ENCODE results near the gene RNU5B-1.

RNU5B-1 gene

DNA sequence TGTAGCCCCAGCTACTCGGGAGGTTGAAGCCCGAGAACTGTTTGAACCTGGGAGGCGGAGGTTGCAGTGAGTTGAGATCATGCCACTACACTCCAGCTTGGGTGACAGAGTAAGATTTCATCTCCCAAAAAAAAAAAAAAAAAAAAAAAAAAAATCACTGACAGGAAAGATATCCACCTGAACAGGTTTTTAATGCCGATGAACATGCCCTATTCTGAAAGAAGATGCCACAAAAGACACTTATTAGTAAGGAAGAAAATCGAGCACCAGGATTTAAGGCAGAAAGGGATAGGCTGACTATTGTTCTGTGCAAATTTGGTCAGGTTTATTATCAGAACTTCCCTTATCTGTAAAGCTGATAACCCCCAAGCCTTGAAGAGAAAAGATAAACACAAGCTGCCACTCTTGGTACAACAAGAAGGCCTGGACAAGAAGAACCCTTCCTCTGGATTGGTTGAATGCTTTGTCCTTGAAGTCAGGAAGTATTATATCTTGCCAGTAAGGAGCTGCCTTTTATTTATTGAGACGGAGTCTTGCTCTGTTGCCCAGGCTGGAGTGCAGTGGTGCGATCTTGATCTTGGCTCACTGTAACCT, 15.1 kb upstream of the RNU5B-1 start:
- TF ChIP-seq, protein P1, sequence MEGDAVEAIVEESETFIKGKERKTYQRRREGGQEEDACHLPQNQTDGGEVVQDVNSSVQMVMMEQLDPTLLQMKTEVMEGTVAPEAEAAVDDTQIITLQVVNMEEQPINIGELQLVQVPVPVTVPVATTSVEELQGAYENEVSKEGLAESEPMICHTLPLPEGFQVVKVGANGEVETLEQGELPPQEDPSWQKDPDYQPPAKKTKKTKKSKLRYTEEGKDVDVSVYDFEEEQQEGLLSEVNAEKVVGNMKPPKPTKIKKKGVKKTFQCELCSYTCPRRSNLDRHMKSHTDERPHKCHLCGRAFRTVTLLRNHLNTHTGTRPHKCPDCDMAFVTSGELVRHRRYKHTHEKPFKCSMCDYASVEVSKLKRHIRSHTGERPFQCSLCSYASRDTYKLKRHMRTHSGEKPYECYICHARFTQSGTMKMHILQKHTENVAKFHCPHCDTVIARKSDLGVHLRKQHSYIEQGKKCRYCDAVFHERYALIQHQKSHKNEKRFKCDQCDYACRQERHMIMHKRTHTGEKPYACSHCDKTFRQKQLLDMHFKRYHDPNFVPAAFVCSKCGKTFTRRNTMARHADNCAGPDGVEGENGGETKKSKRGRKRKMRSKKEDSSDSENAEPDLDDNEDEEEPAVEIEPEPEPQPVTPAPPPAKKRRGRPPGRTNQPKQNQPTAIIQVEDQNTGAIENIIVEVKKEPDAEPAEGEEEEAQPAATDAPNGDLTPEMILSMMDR (IDR thresholded peaks at IDR 0.05; ENCODE audit: low read depth, low read length): no peak
- DNase-seq (ENCODE audit: extremely low read depth, low read depth): no peak

DNA sequence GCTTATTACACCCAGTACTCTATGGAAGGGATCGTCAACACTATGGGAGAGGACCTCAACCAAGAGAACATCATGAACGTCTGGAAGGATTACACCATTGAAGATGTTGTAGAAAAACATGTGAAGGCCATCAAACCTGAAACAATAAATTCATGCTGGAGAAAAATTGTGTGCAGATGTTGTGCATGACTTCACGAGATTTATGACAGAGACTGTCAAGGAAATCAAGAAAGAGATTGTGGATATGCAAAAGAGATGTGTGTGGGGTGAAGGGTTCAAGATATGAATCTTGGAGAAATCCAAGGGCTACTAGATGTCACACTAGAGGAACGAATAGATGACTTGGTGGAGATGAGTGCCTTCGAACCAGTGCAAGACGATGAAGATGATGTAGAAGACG, 14.2 kb upstream of the RNU5B-1 start:
- TF ChIP-seq, protein P1 (IDR thresholded peaks at IDR 0.05; ENCODE audit: low read depth, low read length): no peak

DNA sequence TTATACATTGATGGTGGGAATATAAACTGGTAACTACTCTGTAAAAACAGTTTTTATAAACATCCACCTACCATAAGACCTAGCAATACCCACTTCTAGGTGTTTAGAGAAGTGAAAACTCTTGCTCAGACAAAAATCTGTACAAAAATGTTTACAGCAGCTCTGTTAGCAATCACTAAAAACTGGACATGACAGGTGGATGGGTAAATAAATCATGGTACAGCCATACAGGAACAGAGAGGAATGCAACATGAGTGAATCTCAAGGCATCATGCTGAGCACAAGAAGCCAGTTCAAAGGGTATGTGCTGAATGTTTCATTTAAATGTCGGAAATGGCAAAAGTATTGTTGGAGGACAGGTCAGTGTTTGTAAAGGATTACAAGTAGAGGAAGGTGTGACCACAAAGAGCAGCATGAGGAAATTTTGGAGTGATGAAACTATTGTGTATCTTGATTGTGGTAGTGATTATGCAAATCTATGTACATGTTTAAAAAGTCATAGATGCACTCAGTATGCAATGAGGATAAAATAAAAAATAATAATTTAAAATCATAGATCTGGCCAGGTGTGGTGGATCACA, 11.4 kb upstream of the RNU5B-1 start:
- TF ChIP-seq, protein P1 (IDR thresholded peaks at IDR 0.05; ENCODE audit: low read depth, low read length): no peak
- DNase-seq (ENCODE audit: extremely low read depth, low read depth): no peak

More for the DNA sequence above, 14.2 kb upstream of the RNU5B-1 start:
- DNase-seq (ENCODE audit: extremely low read depth, low read depth): no peak

DNA sequence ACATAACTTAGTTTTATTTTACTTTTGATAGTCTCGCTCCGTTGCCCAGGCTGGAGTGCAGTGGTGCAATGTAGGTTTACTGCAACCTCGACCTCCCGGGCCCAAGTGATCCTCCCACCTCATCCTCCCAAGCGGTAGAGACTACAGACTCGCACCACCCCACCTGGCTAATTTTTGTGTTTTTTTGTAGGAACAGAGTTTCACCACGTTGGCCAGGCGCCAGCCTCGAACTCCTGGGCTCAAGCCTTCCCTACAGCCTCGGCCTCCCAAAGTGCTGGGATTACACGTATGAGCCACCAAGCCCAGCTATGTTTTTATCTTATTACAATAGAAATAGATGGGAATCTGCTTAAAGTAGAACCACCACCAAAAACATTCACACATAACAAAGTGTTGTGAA, 5.7 kb upstream of the RNU5B-1 start:
- TF ChIP-seq, protein P1 (IDR thresholded peaks at IDR 0.05; ENCODE audit: low read depth, low read length): no peak
- no peak for DNase-seq (ENCODE audit: extremely low read depth, low read depth)

DNA sequence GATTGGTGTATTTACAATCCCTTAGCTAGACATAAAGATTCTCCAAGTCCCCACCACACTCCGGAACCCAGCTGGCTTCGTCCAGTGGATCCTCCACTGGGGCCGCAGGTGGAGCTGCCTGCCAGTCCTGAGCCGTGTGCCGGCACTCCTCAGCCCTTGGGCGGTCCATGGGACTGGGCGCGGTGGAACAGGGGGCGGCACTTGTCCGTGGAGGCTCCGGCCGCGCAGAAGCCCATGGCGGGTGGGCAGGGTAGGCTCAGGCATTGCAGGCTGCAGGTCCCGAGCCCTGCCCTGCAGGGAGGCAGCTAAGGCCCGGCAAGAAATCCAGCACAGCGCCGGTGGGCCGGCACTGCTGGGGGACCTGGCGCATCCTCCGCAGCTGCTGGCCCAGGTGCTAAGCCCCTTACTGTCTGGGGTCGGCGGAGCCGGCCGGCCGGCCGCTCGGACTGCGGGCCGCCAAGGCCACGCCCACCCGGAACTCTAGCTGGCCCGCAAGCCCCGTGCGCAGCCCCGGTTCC, 3.5 kb upstream of the RNU5B-1 start:
- DNase-seq (ENCODE audit: extremely low read depth, low read depth): no peak
- TF ChIP-seq, protein P1 (IDR thresholded peaks at IDR 0.05; ENCODE audit: low read depth, low read length): no peak

DNA sequence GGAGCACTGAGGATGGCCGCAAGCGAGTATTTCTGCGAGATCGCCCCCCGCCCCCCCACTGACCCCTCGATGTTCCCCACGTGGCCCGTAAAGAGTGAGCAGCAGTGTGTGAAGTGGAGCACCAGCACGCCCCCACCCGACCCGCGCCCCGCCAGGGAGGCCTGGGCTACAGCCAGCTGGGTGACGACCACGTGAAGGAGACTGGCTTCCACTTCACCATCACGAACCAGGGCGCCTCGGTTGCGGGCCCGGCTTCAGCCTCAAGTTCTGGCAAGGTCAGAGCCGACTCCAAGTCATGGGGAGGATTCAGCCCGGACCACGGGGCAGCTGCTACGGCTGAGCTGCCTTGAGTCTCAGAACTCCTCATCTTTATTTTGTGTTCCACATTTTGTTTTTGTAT, 2.4 kb upstream of the RNU5B-1 start:
- no peak for DNase-seq (ENCODE audit: extremely low read depth, low read depth)
- TF ChIP-seq, protein P1 (IDR thresholded peaks at IDR 0.05; ENCODE audit: low read depth, low read length): no peak

DNA sequence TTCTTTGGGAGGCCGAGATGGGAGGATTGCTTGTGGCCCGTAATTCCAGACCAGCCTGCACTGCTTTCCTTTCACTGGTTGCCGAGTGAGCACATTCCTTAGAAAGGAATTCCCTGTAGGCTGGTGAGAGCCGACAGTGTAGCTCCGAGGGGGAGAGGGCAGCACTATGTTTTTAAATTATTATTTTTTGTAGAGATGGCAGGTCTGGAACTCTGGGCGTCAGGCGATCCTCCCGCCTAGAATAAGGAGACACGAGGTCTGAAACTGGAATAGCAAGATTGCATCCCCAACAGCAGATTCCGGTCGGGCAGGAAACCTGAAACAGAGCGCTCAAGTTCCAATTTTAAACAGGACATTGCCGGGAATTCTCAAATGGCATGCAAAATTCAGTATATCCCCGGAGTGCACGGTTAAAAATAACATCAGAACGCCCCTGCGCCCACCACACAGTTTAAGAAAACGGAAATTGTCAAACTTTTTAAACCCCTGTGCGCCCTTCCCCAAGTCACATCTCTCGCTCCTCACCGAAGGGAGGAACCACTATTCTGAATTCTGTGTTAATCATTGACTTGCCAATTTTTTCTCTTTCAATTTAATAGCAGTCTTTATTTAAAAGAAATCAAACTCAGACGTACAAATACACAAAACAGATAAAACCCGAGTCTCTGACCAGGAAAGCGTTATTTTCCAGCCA, 643 bp upstream of the RNU5B-1 start:
- TF ChIP-seq, protein P1 (IDR thresholded peaks at IDR 0.05; ENCODE audit: low read depth, low read length): no peak
- DNase-seq (ENCODE audit: extremely low read depth, low read depth): no peak

Measured in AG09319 (cell line).